Astrocyte (in vitro differentiated cells and primary cell): Measurements from ENCODE around the gene TSPAN14. TPM values are rescaled to one million over a fixed set of nuclear protein-coding genes. Genes with fewer than 3 reads are reported as not detected.

ENCODE experiments used
- DNase-seq: peaks from one replicate; pipeline ENCODE4 v3.0.0-alpha.2; 2010; ENCODE audit warnings: low read depth
- FAIRE-seq: peaks from 2 replicates; lab custom pipeline; 2011; peaks lifted over from hg19 to GRCh38; lab: Jason Lieb, UNC
- H2AFZ ChIP-seq: 2 replicates; pipeline ENCODE4 v1.6.0; 2012; ENCODE audit warnings: low read depth, low read length, inconsistent platforms
- H3K27ac ChIP-seq: 2 replicates; pipeline ENCODE4 v1.5.1; 2011; ENCODE audit warnings: low read depth, low read length, inconsistent platforms
- H3K27me3 ChIP-seq: 2 replicates; pipeline ENCODE4 v1.6.0; 2011; ENCODE audit warnings: low read length, inconsistent platforms; ENCODE audit not compliant: insufficient read depth
- H3K36me3 ChIP-seq: 2 replicates; pipeline ENCODE4 v1.5.1; 2011; ENCODE audit warnings: low read length, inconsistent platforms; ENCODE audit not compliant: insufficient read depth
- H3K4me1 ChIP-seq: 2 replicates; pipeline ENCODE4 v1.5.1; 2011; ENCODE audit warnings: low read length, inconsistent platforms; ENCODE audit not compliant: insufficient read depth
- H3K4me2 ChIP-seq: 2 replicates; pipeline ENCODE4 v1.6.0; 2012; ENCODE audit warnings: low read length, inconsistent platforms
- H3K4me3 ChIP-seq: 2 replicates; pipeline ENCODE4 v1.5.1; 2011; ENCODE audit warnings: low read depth, mild to moderate bottlenecking, low read length, inconsistent platforms; ENCODE audit not compliant: insufficient read depth
- H3K79me2 ChIP-seq: 2 replicates; pipeline ENCODE4 v1.6.0; 2012; ENCODE audit warnings: mild to moderate bottlenecking, low read length, inconsistent platforms; ENCODE audit not compliant: insufficient read depth
- H3K9ac ChIP-seq: 2 replicates; pipeline ENCODE4 v1.6.0; 2012; ENCODE audit warnings: mild to moderate bottlenecking, low read length, inconsistent platforms
- H3K9me3 ChIP-seq: 2 replicates; pipeline ENCODE4 v1.5.1; 2012; ENCODE audit warnings: low read depth, mild to moderate bottlenecking, low read length, inconsistent platforms; ENCODE audit not compliant: insufficient read depth
- H4K20me1 ChIP-seq: 2 replicates; pipeline ENCODE4 v1.6.0; 2012; ENCODE audit warnings: low read length, inconsistent platforms; ENCODE audit not compliant: insufficient read depth
- H3K27ac Mint-ChIP-seq: one replicate; pipeline ENCODE4 v1.8.0; 2021; ENCODE audit warnings: mild to moderate bottlenecking, mixed read lengths; ENCODE audit not compliant: unreplicated experiment
- H3K27me3 Mint-ChIP-seq: one replicate; pipeline ENCODE4 v1.8.0; 2021; ENCODE audit warnings: low read depth, mixed read lengths; ENCODE audit not compliant: unreplicated experiment
- H3K36me3 Mint-ChIP-seq: one replicate; pipeline ENCODE4 v1.8.0; 2021; ENCODE audit warnings: low read depth, mixed read lengths; ENCODE audit not compliant: unreplicated experiment
- H3K4me1 Mint-ChIP-seq: one replicate; pipeline ENCODE4 v1.8.0; 2021; ENCODE audit warnings: low read depth, mixed read lengths; ENCODE audit not compliant: unreplicated experiment
- H3K4me3 Mint-ChIP-seq: one replicate; pipeline ENCODE4 v1.8.0; 2021; ENCODE audit warnings: mild to moderate bottlenecking, moderate library complexity, mixed read lengths; ENCODE audit not compliant: unreplicated experiment
- H3K9me3 Mint-ChIP-seq: one replicate; pipeline ENCODE4 v1.8.0; 2021; ENCODE audit warnings: mild to moderate bottlenecking, mixed read lengths; ENCODE audit not compliant: unreplicated experiment
- CTCF ChIP-seq: IDR thresholded peaks from 2 replicates; pipeline ENCODE4 v1.5.1; 2011; ENCODE audit warnings: low read depth, mild to moderate bottlenecking, inconsistent platforms, low read length, moderate library complexity; ENCODE audit not compliant: insufficient read depth
- EZH2 ChIP-seq: IDR thresholded peaks from 2 replicates; pipeline ENCODE4 v1.6.1; 2012; ENCODE audit warnings: mild to moderate bottlenecking, low read length, inconsistent platforms; ENCODE audit not compliant: insufficient read depth
- total RNA-seq: library from RNA; stranded (reverse); gene quantifications from 2 replicates; pipeline ENCODE4 v1.2.1, GENCODE V29; 2021

The TSPAN14 gene
- total RNA-seq, 1 donor from 2014 or later: 140 TPM

- Histone ChIP-seq H3K4me2 (no peak overlapping the region), H3K27me3 (no peaks in the 10 kb centered on the region), H3K79me2 (peaks cover 77% of the 10 kb centered on the region), H2AFZ (no peak overlapping the region), H3K36me3 (no peaks in the 10 kb centered on the region), H3K4me3 (no peak overlapping the region), H4K20me1 (peaks cover 5% of the 10 kb centered on the region), H3K9me3 (no peaks in the 10 kb centered on the region), H3K9ac (peak overlapping the region; percentile 79), H3K4me1 (peaks cover 88% of the 10 kb centered on the region), H3K27ac (no peak overlapping the region)
- Mint-ChIP-seq H3K9me3 (no peaks in the 10 kb centered on the region), H3K27ac (peak overlapping the region; percentile 99), H3K27me3 (no peaks in the 10 kb centered on the region), H3K36me3 (peaks cover 22% of the 10 kb centered on the region), H3K4me3 (no peak overlapping the region), H3K4me1 (peaks cover 87% of the 10 kb centered on the region)
- FAIRE-seq: no peak
- DNase-seq: no peak
- TF ChIP-seq CTCF (no peak), EZH2 (no peak)
These were observed 49.6 kb downstream of the TSPAN14 start for GRCh38 chr10:80503584-80504157.

GRCh38 chr10:80504158-80504811, 50.2 kb downstream of the TSPAN14 start:
- Histone ChIP-seq H3K9me3 (no peaks in the 10 kb centered on the region), H3K27ac (peak overlapping the region; percentile 96), H4K20me1 (peaks cover 1% of the 10 kb centered on the region), H3K79me2 (peaks cover 77% of the 10 kb centered on the region), H3K4me1 (peaks cover 88% of the 10 kb centered on the region), H3K36me3 (no peaks in the 10 kb centered on the region), H2AFZ (no peak overlapping the region), H3K9ac (peak overlapping the region; percentile 79), H3K27me3 (no peaks in the 10 kb centered on the region), H3K4me2 (no peak overlapping the region), H3K4me3 (no peak overlapping the region)
- peaks cover 85% of the 10 kb centered on the region for H3K4me1 Mint-ChIP-seq
- FAIRE-seq: no peak
- no peaks in the 10 kb centered on the region for H3K9me3 Mint-ChIP-seq
- DNase-seq: no peak
- peak overlapping the region; percentile 99 for H3K27ac Mint-ChIP-seq
- H3K27me3 Mint-ChIP-seq: no peaks in the 10 kb centered on the region
- H3K4me3 Mint-ChIP-seq: no peak overlapping the region
- H3K36me3 Mint-ChIP-seq: peaks cover 24% of the 10 kb centered on the region
- no peak for TF ChIP-seq CTCF
- no peak for TF ChIP-seq EZH2
